ENCODE data around the gene SDHAF1.

DNA sequence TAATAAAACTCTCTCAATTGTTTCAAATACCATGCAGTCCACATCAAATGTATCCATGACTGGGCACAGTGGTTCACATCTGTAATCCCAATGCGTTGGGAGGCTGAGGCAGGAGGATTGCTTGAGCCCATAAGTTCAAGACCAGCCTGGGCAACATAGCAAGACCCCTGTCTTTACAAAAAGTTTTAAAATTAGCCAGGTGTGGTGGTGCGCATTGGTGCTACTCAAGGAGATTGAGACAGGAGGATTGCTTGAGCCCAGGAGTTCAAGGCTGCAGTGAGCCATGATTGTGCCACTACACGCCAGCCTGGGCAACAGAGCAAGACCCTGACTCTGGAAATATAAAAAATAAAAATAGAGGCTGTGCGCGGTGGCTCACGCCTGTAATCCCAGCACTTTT is 32.7 kb downstream of the SDHAF1 start:
- TF ChIP-seq GTF2F1 (IDR thresholded peaks at IDR 0.05; ENCODE audit: borderline replicate concordance, low read depth, low read length) (no peak), RAD21 (IDR thresholded peaks at IDR 0.05 in 1 of 2, conservative IDR thresholded peaks at IDR 0.05 in 1 of 2; ENCODE audit: low read depth in 2 of 2, low read length in 2 of 2) (no peak), TEAD4 (IDR thresholded peaks at IDR 0.05; ENCODE audit: low read depth, low read length) (no peak), EP300 (IDR thresholded peaks at IDR 0.05; ENCODE audit: borderline replicate concordance in 1 of 2, low read depth in 2 of 2, low read length in 2 of 2) (no peak), GABPA (IDR thresholded peaks at IDR 0.05; ENCODE audit: borderline replicate concordance, insufficient read depth, low read length) (no peak)
- TF ChIP-seq, protein P1, sequence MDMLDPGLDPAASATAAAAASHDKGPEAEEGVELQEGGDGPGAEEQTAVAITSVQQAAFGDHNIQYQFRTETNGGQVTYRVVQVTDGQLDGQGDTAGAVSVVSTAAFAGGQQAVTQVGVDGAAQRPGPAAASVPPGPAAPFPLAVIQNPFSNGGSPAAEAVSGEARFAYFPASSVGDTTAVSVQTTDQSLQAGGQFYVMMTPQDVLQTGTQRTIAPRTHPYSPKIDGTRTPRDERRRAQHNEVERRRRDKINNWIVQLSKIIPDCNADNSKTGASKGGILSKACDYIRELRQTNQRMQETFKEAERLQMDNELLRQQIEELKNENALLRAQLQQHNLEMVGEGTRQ (IDR thresholded peaks at IDR 0.05; ENCODE audit: low read length), result no peak

Measured in H1 (cell line).